HepG2 (cell line): ENCODE measurements around the gene TACC3. TPM values are rescaled to one million over a fixed set of nuclear protein-coding genes. Genes with fewer than 3 reads are reported as not detected.

Source experiments
- HMGXB3 ChIP-seq: sonication (generic); formaldehyde crosslinking; IDR thresholded peaks from 2 replicates; pipeline ENCODE4 v1.4.0; 2020; ENCODE audit warnings: missing genetic modification reagents, borderline replicate concordance
- HNF4A ChIP-seq: sonication (generic); formaldehyde crosslinking; IDR thresholded peaks from 2 replicates; pipeline ENCODE4 v1.4.0; 2020; ENCODE audit warnings: missing genetic modification reagents
- NR2F6 ChIP-seq, 2 experiments: IDR thresholded peaks; 2 replicates each; pipeline ENCODE4 v1.6.1; 2016; ENCODE audit warnings: antibody characterized with exemption in 1 of 2, mild to moderate bottlenecking in 1 of 2
- REPIN1 ChIP-seq: sonication (generic); formaldehyde crosslinking; IDR thresholded peaks from 2 replicates; pipeline ENCODE4 v1.8.0; 2022; ENCODE audit warnings: missing genetic modification reagents, low read depth, mild to moderate bottlenecking, borderline replicate concordance
- THAP9 ChIP-seq: sonication (generic); formaldehyde crosslinking; IDR thresholded peaks from 2 replicates; pipeline ENCODE4; 2020; ENCODE audit warnings: missing genetic modification reagents, mild to moderate bottlenecking, borderline replicate concordance
- ZKSCAN5 ChIP-seq: sonication (generic); formaldehyde crosslinking; IDR thresholded peaks from 2 replicates; pipeline ENCODE4 v1.5.1; 2020; ENCODE audit warnings: mild to moderate bottlenecking, missing genetic modification reagents
- ZNF318 ChIP-seq: sonication (generic); formaldehyde crosslinking; IDR thresholded peaks from 2 replicates; pipeline ENCODE4 v1.4.0; 2020; ENCODE audit warnings: mild to moderate bottlenecking, missing genetic modification reagents
- ZNF607 ChIP-seq: sonication (generic); formaldehyde crosslinking; IDR thresholded peaks from 2 replicates; pipeline ENCODE4 v1.5.1; 2020; ENCODE audit warnings: missing genetic modification reagents, mild to moderate bottlenecking, borderline replicate concordance
- ZNF737 ChIP-seq: sonication (generic); formaldehyde crosslinking; IDR thresholded peaks from 2 replicates; pipeline ENCODE4 v1.5.0; 2020; ENCODE audit warnings: missing genetic modification reagents, mild to moderate bottlenecking, borderline replicate concordance
- ZNF768 ChIP-seq: sonication (generic); formaldehyde crosslinking; IDR thresholded peaks from 2 replicates; pipeline ENCODE4 v1.4.0; 2020; ENCODE audit warnings: missing genetic modification reagents
- ZZZ3 ChIP-seq: sonication (generic); formaldehyde crosslinking; IDR thresholded peaks from 2 replicates; pipeline ENCODE4 v1.4.0; 2020; ENCODE audit warnings: missing genetic modification reagents, mild to moderate bottlenecking, borderline replicate concordance
- polyA plus RNA-seq, 8 experiments: library from polyadenylated mRNA; depleted of rRNA in 3 of 8; stranded (reverse) in 7 of 8; unstranded in 1 of 8; fragments of >200 nt; fragmentation: Illumina TruSeq in 4 of 8; extraction: Trizol in 4 of 8; gene quantifications; 2 replicates each; pipeline versions ENCODE4 v1.2.1 to v1.2.3, GENCODE V29; 2011 to 2016; ENCODE audit warnings: low read depth in 4 of 8, missing spikeins in 1 of 8, mixed read lengths in 1 of 8; ENCODE audit not compliant: insufficient read depth in 1 of 8
- total RNA-seq, 5 experiments: library from RNA; depleted of rRNA; stranded (reverse); fragments of >200 nt; fragmentation: Illumina TruSeq; extraction: Trizol; gene quantifications; 2 replicates each; pipeline ENCODE4 v1.2.3, GENCODE V29; 2016; ENCODE audit warnings: low read depth in 1 of 5

The TACC3 gene
- total and polyA plus RNA-seq, 2 of the 13 experiments (the other 11 are each of a cell fraction or from before 2014, with no cell fraction given): 20.3 to 21.2 TPM

GRCh38 chr4:1762264-1763010, 41.1 kb downstream of the TACC3 start (continued):
- TF ChIP-seq THAP9 (CRISPR knock-in tag) (0 out of 2 replicates have a peak, but pooled peaks have one; percentile 36), HNF4A (no peak), ZNF737 (CRISPR knock-in tag) (no peak), HMGXB3 (CRISPR knock-in tag) (no peak), ZKSCAN5 (CRISPR knock-in tag) (no peak), ZZZ3 (no peak), REPIN1 (CRISPR knock-in tag) (no peak), NR2F6 (IDR thresholded peaks at IDR 0.05) (peak; percentile 28; the same call in 1 of the 2 replicates), NR2F6 (CRISPR knock-in tag; IDR thresholded peaks at IDR 0.05) (no peak; the same call in 1 of the 2 replicates), ZNF318 (CRISPR knock-in tag) (no peak), ZNF607 (no peak), ZNF768 (0 out of 2 replicates have a peak, but pooled peaks have one; percentile 7)
